ENCODE data around the gene CREM. TPM values are rescaled to one million over a fixed set of nuclear protein-coding genes. Genes with fewer than 3 reads are reported as not detected.

Gene CREM
- total RNA-seq, 2 donors from 2014 or later: 41.6 to 43.7 TPM

GRCh38 chr10:35236739-35237138 is 110.1 kb downstream of the CREM start:
- DNase-seq (ENCODE audit: low spot score): no peak
- intact Hi-C loops (cut with DNase I): no loop called here

GRCh38 chr10:35237766-35238512 is 111.3 kb downstream of the CREM start:
- DNase-seq (ENCODE audit: low spot score): no peak
- intact Hi-C loops (cut with DNase I): loop anchor here in 1 of 2 donors (2.0 kb wide), 1 partner anchor 363 kb away; no protein-coding TSS in a partner anchor

GRCh38 chr10:35244549-35244948 is 117.9 kb downstream of the CREM start:
- no peak for DNase-seq (ENCODE audit: low spot score)
- intact Hi-C loops (cut with DNase I): no loop called here

GRCh38 chr10:35246770-35247343 is 120.2 kb downstream of the CREM start:
- no peak for DNase-seq (ENCODE audit: low spot score)
- intact Hi-C loops (cut with DNase I): no loop called here

GRCh38 chr10:35251373-35252100 is 124.9 kb downstream of the CREM start:
- intact Hi-C loops (cut with DNase I): no loop called here
- no peak for DNase-seq (ENCODE audit: low spot score)

GRCh38 chr10:35257057-35257983 is 130.7 kb downstream of the CREM start:
- no peak for DNase-seq (ENCODE audit: low spot score)
- intact Hi-C loops (cut with DNase I): no loop called here

GRCh38 chr10:35259769-35260397 is 133.2 kb downstream of the CREM start:
- no peak for DNase-seq (ENCODE audit: low spot score)
- intact Hi-C loops (cut with DNase I): no loop called here

- intact Hi-C loops (cut with DNase I): no loop called here
- no peak for DNase-seq (ENCODE audit: low spot score)
Measured at GRCh38 chr10:35262436-35262835, 135.8 kb downstream of the CREM start.

Small RNA genes within 50 kb of the gene (microRNA-seq; reads per million reads assigned to microRNA genes)
- 0.26 to 0.65 reads per million in 2 donors for gene MIR3611 (ENCODE audit: borderline microRNAs expressed in 2 of 2)

Other genes starting within 250 kb of the CREM start
- gene CUL2, start 36.5 kb upstream of the CREM start, total RNA-seq: 10 to 100 TPM; 29.1 to 31.1 TPM
- 10 to 100 TPM; 65.8 to 66.4 TPM for gene CCNY, start 209.7 kb downstream of the CREM start, total RNA-seq

Measured in posterior vena cava (tissue), 2 donors.